Subcutaneous abdominal adipose tissue (tissue), 5 donors: ENCODE measurements around the gene PAPOLB.

Experiments used
- H3K27ac ChIP-seq: one replicate; pipeline ENCODE4 v1.7.0; 2013; ENCODE audit warnings: low read depth, mild to moderate bottlenecking, inconsistent platforms, low read length, moderate library complexity
- H3K27me3 ChIP-seq, 5 donors: one replicate each; pipeline ENCODE4 v1.7.0; 2013; ENCODE audit warnings: low read length in 5 of 5, inconsistent platforms in 1 of 5; ENCODE audit not compliant: control insufficient read depth in 5 of 5, insufficient read depth in 4 of 5
- H3K36me3 ChIP-seq, 5 donors: one replicate each; pipeline ENCODE4 v1.7.0; 2013; ENCODE audit warnings: low read length in 5 of 5; ENCODE audit not compliant: control insufficient read depth in 5 of 5, insufficient read depth in 5 of 5
- H3K4me1 ChIP-seq, 5 donors: one replicate each; pipeline ENCODE4 v1.7.0; 2013; ENCODE audit warnings: low read length in 5 of 5, mild to moderate bottlenecking in 3 of 5, moderate library complexity in 1 of 5; ENCODE audit not compliant: control insufficient read depth in 5 of 5, insufficient read depth in 5 of 5
- H3K4me3 ChIP-seq, 5 donors: one replicate each; pipeline ENCODE4 v1.7.0; 2013; ENCODE audit warnings: low read length in 5 of 5, low read depth in 1 of 5
- H3K9ac ChIP-seq, 5 donors: one replicate each; pipeline ENCODE4 v1.7.0; 2013; ENCODE audit warnings: low read length in 5 of 5, mild to moderate bottlenecking in 4 of 5, moderate library complexity in 3 of 5
- H3K9me3 ChIP-seq, 5 donors: one replicate each; pipeline ENCODE4 v1.7.0; 2013; ENCODE audit warnings: low read length in 5 of 5; ENCODE audit not compliant: control insufficient read depth in 5 of 5
- donor health status: healthy.
- donor health status: healthy.
- donor health status: healthy.
- donor health status: healthy.
- donor health status: healthy.

The PAPOLB gene

DNA sequence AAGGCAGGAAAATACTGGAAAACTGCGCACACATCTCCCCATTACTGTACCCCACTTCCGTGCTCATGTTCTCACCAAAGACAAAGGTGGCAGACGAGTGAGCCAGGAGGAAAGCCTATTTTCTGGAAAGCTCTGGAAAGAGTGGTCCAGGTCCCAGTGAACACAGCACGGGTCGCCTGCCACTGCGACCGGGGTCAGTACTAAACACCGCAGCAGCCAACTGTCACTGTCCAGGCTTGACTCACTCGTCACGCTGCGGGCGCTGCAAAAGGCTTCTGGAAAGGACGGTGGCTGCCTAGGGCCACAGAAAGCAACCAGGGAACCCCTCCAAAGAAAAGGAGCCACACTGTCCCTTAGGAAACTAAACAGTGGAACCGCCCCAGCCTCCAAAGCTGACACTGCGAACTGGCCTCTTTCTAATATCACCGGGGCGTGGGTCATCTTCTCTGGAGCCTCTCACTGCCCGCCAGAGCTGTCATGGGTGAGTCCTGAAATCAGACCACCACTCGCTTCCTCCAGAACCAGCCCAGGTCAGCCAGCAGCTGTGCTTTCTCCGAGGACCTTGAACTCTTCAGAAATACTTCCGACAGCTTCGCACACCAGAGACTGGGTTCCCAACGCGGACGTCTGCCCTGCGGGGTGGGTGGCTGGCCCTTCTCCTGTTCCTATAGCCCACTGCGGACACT, 17.7 kb upstream of the PAPOLB start:
- Histone ChIP-seq H3K9ac (no peak overlapping the region), H3K4me1 (peaks cover 3 to 38% (median 24%) of the 10 kb centered on the region in 5 donors), H3K27ac (no peak overlapping the region), H3K9me3 (no peaks in the 10 kb centered on the region), H3K36me3 (peaks cover 0 to 10% (median 9%) of the 10 kb centered on the region in 5 donors), H3K4me3 (peak overlapping the region in 4 of 5 donors; percentile 29 to 46 (median 36)), H3K27me3 (peaks cover 0 to 11% (median 0%) of the 10 kb centered on the region in 5 donors)

DNA sequence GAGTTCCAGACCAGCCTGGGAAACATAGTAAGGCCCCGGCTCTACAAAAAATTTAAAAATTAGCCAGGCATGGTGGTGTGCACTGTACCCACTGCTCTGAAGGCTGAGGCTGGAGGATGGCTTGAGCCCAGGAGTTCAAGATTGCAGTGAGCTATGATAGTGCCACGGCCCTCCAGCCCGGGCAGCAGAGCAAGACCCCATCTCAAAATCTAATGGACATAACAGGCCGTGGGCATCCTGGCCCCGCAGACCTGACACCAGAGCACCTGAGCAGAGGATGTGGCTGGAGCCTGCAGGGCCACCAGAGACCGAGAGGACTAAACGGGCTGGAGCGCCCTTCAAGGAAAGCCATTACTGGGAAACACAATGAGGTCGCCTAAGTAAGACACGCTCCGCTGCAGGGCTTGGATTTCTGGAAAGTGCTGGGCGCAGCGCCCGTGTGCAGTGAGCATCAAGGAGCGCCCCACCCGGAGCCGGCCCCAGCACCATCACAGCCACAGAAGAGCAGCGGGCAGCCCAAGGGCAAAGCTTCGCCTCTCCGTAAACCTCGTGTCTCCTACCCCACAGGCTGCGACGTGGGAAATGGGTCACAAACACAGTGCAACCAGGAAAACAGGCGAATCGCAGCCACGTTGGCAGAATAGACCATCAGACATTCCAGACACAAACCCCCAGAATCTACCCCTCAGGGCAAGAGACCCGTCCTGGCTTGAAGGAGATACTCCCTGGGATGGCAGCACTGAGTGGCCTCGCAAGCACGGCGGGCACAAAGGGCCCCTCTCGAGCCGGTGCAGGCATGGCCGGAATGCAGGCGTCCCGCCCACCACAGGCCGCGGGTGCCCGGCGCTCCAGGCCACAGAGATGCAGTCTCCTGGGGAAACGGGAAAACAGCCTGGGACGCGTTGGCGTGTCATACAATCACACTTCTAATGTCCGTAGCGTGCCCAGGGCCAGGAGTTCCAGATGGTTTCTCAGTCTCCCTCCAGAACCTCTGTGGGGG, 16.8 kb upstream of the PAPOLB start:
- Histone ChIP-seq H3K36me3 (peaks cover 0 to 10% (median 9%) of the 10 kb centered on the region in 5 donors), H3K9ac (no peak overlapping the region), H3K27ac (no peak overlapping the region)

DNA sequence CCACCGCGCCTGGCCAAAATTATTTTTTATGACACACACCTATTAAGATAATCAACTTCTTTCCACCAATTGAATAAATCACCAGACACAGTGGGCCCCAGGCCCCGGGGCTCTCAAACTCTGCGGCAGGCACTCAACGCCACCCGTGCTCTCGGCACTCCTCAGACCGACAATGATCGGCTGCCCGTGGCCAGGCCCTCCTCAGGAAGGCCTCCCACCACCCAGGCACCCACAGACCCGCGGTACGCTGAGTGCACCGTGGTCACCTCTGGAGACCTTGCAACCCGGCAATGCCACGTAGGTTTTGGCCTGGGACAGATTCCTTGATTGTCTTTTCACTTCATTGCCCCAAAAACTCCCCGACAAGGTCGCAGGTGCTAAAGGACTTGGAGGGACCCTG, 14.8 kb upstream of the PAPOLB start:
- Histone ChIP-seq H3K4me3 (no peak overlapping the region), H3K27me3 (peaks cover 0 to 2% (median 0%) of the 10 kb centered on the region in 5 donors), H3K36me3 (peaks cover 0 to 10% (median 9%) of the 10 kb centered on the region in 5 donors), H3K4me1 (peaks cover 0 to 22% (median 9%) of the 10 kb centered on the region in 5 donors), H3K9ac (no peak overlapping the region), H3K9me3 (no peaks in the 10 kb centered on the region), H3K27ac (no peak overlapping the region)

More for the DNA sequence above, 16.8 kb upstream of the PAPOLB start:
- Histone ChIP-seq H3K27me3 (peaks cover 0 to 7% (median 0%) of the 10 kb centered on the region in 5 donors), H3K9me3 (no peaks in the 10 kb centered on the region), H3K4me1 (peaks cover 3 to 38% (median 24%) of the 10 kb centered on the region in 5 donors), H3K4me3 (peak overlapping the region in 2 of 5 donors; percentile 40 to 46)

DNA sequence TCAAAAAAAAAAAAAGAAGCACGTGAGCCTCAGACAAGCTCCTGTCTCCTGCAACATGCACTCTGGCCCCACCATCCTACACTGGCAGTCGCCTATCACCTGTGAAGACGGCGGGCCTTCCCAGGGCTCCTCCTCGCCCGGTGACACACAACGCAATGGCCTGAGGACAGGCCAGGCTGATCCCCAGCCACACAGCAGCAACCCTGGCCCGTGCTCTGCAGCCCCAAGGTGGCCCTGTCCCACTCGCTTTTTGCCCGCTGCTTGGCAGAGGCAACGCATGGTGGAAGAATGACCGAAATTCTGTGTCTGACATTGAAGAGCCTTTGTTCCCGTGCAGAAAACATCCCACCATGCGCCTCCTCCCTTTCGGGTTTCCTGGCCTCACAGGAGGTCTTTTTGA, 13.6 kb upstream of the PAPOLB start:
- Histone ChIP-seq H3K27me3 (peaks cover 0 to 2% (median 0%) of the 10 kb centered on the region in 5 donors), H3K9me3 (no peaks in the 10 kb centered on the region), H3K4me3 (no peak overlapping the region), H3K4me1 (peaks cover 0 to 20% (median 8%) of the 10 kb centered on the region in 5 donors), H3K9ac (no peak overlapping the region), H3K36me3 (peaks cover 0 to 10% (median 9%) of the 10 kb centered on the region in 5 donors), H3K27ac (no peak overlapping the region)

DNA sequence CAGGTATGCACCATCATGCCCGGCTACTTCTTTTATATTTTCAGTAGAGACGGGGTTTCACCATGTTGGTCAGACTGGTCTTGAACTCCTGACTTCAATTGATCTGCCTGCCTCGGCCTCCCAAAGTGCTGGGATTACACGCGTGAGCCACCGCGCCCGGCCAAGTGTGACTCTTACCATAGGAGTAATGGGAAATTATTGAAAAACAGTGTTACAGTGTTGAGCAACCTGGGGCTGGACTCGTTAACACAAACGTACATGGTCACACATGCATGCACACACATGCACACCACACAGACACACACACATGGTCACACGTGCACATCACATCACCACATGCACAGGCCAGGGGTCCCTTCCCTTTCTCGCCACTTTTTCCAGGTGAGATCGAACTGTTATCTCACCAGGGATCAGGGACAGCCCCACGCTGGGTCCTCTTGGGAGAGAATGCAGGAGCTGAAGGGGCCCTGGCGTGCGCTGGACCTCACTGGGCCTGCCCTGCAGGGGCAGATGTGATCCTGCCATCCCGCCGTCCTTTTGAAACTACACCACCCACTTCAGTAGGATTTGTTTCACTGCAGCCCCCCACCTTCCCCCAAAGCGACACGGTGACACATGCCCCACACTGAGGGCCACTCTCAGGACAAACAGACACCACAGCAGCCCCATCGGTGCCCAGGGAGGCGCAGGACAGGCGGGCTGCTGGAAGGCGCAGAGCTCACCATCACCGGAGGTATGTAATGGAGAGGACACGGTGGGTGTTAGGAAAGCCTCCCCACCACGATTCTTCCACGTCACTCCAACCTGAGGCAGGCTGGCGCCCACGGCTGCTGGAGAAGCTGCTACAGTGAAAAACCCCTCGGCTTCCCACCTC, 11.5 kb upstream of the PAPOLB start:
- Histone ChIP-seq H3K9ac (no peak overlapping the region), H3K27ac (no peak overlapping the region), H3K4me3 (no peak overlapping the region), H3K4me1 (no peaks in the 10 kb centered on the region), H3K36me3 (peaks cover 0 to 10% (median 9%) of the 10 kb centered on the region in 5 donors), H3K9me3 (peaks cover 0 to 2% (median 2%) of the 10 kb centered on the region in 5 donors), H3K27me3 (peaks cover 0 to 2% (median 0%) of the 10 kb centered on the region in 5 donors)

DNA sequence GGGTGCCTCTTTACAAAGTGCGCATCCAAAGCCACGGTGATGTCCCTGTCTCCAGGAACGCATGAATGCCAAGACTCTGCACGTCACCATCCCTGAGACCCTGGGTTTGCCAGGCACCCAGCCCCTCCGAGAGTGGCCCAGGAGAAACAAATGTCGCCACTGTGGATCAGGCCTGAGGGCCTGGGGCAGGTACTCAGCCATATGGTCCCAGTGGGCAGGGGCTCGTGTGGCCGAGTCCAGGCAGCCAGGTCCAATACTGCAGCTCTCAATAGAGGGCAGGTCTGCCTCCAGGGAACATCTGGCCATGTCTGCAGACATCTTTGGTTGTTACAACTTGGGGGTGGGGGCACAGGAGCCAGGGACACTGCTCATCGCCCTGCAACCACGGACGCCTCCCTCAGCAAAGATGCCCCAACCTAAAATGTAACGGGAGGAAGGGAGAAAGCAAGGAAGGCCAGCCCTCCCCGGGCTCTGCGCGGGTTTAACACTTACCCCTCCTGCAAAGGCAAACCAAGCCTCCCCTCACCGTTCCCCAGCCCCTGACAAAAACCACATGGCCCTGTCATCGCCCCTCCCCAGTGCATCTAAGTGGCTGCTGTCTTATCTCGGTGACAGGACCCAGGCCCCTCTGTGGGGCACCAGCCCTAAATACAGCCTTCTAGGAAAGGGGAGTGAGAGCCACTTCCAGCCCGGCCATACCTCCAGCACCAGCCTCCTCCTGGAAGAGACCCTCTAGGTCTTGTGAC, 10.3 kb upstream of the PAPOLB start:
- H3K27ac ChIP-seq, result no peak overlapping the region
- peaks cover 0 to 3% (median under 1%) of the 10 kb centered on the region in 5 donors for H3K36me3 ChIP-seq
- H3K9ac ChIP-seq, result no peak overlapping the region
- H3K4me3 ChIP-seq, result no peak overlapping the region
- no peaks in the 10 kb centered on the region for H3K4me1 ChIP-seq
- peaks cover 0 to 2% (median 0%) of the 10 kb centered on the region in 5 donors for H3K27me3 ChIP-seq
- H3K9me3 ChIP-seq, result peaks cover 0 to 4% (median 3%) of the 10 kb centered on the region in 5 donors

DNA sequence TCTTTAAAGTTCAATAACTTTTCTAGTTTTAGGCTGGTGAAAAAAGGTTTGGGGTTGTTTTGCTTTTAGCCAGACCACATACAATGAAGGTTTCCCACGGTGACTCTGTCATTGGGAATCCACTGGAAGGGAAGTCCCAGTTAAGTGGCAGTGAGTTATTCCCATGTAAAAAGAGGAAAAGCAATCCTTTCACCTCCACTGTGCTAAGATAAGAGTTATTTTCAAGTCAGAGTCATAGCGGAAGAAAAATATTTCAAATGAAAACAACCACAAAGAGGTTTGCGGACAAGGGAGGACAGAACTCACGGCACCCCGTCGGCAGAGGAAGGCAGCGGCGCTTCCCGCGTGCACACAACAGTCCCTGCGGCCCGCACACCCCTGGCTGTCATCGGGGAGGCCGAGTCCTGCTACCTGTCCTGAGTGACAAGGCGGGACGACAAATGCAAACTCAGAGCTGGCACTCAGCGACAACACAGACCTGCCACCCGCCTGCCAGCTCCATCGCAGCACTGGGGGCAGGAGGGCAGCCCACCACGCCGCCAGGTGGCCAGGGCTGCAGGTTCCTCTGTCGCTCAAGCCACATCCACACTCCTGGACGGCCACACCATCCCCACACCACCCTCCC, 9.3 kb upstream of the PAPOLB start:
- H3K9ac ChIP-seq, result no peak overlapping the region
- peaks cover 0 to 2% (median 0%) of the 10 kb centered on the region in 5 donors for H3K27me3 ChIP-seq
- H3K27ac ChIP-seq, result no peak overlapping the region
- H3K4me1 ChIP-seq, result peaks cover 0 to 5% (median 0%) of the 10 kb centered on the region in 5 donors
- H3K36me3 ChIP-seq, result no peaks in the 10 kb centered on the region
- H3K4me3 ChIP-seq, result no peak overlapping the region
- peaks cover 0 to 4% (median 3%) of the 10 kb centered on the region in 5 donors for H3K9me3 ChIP-seq

DNA sequence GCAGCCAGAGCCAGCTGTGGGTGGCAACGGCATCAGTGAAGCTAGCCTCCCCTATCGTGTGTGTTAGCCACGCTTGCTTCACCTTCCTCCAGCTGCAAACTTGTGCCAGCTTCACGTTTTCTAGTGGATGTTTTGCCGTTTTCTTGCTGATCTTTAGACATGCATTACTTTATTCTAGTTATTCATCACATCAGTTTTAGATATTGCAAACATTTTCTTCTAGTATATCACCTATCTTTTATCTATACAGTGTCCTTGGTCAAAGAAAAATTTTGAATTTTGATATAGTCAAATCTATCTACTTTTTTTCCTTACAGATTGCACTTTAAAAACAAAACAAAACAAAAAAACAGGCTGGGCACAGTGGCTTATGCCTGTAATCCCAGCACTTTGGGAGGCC, 6.7 kb upstream of the PAPOLB start:
- peaks cover 0 to 4% (median 3%) of the 10 kb centered on the region in 5 donors for H3K9me3 ChIP-seq
- H3K4me1 ChIP-seq, result peaks cover 0 to 5% (median 0%) of the 10 kb centered on the region in 5 donors
- H3K9ac ChIP-seq, result no peak overlapping the region
- no peaks in the 10 kb centered on the region for H3K36me3 ChIP-seq
- H3K27me3 ChIP-seq, result no peaks in the 10 kb centered on the region
- H3K4me3 ChIP-seq, result no peak overlapping the region
- H3K27ac ChIP-seq, result no peak overlapping the region
